ENCODE results near the gene GORASP1. TPM values are rescaled to one million over a fixed set of nuclear protein-coding genes. Genes with fewer than 3 reads are reported as not detected.
A peak's percentile ranks its signal among the peaks of the same experiment; 100 is the strongest.

The GORASP1 gene
- total RNA-seq, 4 donors from 2014 or later: 48.5 to 82.5 (median 76.8) TPM

GRCh38 chr3:39103791-39104552 is 3.5 kb downstream of the GORASP1 start:
- Histone ChIP-seq H3K27me3 (no peaks in the 10 kb centered on the region), H3K9me3 (no peaks in the 10 kb centered on the region), H3K27ac (peak overlapping the region in 3 of 4 donors; percentile 14 to 96 (median 32)), H3K4me3 (no peak overlapping the region), H3K36me3 (peaks cover 0 to 30% of the 10 kb centered on the region in 2 donors), H3K4me1 (peaks cover 0 to 69% (median 26%) of the 10 kb centered on the region in 3 donors)
- WGBS, 2 donors (ENCODE audit: low coverage in 1 of 2): 57% methylated on average over 1 of the region's 6 CpGs; no CpG with 5 or more reads in 1 of the 2 donors
- TF ChIP-seq, protein P1, sequence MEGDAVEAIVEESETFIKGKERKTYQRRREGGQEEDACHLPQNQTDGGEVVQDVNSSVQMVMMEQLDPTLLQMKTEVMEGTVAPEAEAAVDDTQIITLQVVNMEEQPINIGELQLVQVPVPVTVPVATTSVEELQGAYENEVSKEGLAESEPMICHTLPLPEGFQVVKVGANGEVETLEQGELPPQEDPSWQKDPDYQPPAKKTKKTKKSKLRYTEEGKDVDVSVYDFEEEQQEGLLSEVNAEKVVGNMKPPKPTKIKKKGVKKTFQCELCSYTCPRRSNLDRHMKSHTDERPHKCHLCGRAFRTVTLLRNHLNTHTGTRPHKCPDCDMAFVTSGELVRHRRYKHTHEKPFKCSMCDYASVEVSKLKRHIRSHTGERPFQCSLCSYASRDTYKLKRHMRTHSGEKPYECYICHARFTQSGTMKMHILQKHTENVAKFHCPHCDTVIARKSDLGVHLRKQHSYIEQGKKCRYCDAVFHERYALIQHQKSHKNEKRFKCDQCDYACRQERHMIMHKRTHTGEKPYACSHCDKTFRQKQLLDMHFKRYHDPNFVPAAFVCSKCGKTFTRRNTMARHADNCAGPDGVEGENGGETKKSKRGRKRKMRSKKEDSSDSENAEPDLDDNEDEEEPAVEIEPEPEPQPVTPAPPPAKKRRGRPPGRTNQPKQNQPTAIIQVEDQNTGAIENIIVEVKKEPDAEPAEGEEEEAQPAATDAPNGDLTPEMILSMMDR (IDR thresholded peaks at IDR 0.05): no peak
- TF ChIP-seq POLR2A (IDR thresholded peaks at IDR 0.05) (no peak), EP300 (IDR thresholded peaks at IDR 0.05) (no peak), POLR2AphosphoS5 (IDR thresholded peaks at IDR 0.05) (no peak)
- no peak for ATAC-seq

DNA sequence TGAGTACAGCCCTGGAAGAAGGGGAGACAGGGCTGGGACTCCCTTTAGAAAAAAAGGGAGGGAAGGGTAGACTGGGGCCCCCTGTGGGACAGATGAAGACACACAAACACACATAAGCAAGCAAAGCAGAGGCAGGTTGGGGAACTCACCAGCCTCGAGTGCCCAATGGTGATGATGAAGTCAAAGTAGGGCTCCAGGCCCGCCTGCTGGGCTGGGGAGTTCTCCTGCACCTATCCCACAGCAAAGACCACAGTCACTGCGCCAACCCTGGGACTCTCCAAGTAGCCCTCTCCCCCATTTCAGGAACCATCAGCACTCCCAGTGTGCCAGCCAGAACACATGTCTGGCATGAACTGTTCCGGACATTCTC is 4.1 kb downstream of the GORASP1 start:
- TF ChIP-seq POLR2A (IDR thresholded peaks at IDR 0.05) (no peak), EP300 (IDR thresholded peaks at IDR 0.05) (no peak), POLR2AphosphoS5 (IDR thresholded peaks at IDR 0.05) (no peak)
- TF ChIP-seq, protein P1 (IDR thresholded peaks at IDR 0.05): no peak
- no peak for ATAC-seq
- H3K36me3 ChIP-seq: peaks cover 0 to 37% of the 10 kb centered on the region in 2 donors
- WGBS, 2 donors (ENCODE audit: low coverage in 1 of 2): 81% methylated on average over 3 of the region's 4 CpGs; no CpG with 5 or more reads in 1 of the 2 donors
- no peaks in the 10 kb centered on the region for H3K9me3 ChIP-seq
- H3K4me1 ChIP-seq: peaks cover 0 to 63% (median 24%) of the 10 kb centered on the region in 3 donors
- no peak overlapping the region for H3K4me3 ChIP-seq
- no peaks in the 10 kb centered on the region for H3K27me3 ChIP-seq
- peak overlapping the region in 2 of 4 donors; percentile 14 to 96 for H3K27ac ChIP-seq

- Histone ChIP-seq H3K27me3 (no peaks in the 10 kb centered on the region), H3K27ac (peak overlapping the region in 2 of 4 donors; percentile 14 to 96)
- 94% methylated on average over 3 of the region's 8 CpGs; no CpG with 5 or more reads in 1 of the 2 donors for WGBS, 2 donors (ENCODE audit: low coverage in 1 of 2)
Measured at GRCh38 chr3:39102504-39103323, 4.7 kb downstream of the GORASP1 start.

DNA sequence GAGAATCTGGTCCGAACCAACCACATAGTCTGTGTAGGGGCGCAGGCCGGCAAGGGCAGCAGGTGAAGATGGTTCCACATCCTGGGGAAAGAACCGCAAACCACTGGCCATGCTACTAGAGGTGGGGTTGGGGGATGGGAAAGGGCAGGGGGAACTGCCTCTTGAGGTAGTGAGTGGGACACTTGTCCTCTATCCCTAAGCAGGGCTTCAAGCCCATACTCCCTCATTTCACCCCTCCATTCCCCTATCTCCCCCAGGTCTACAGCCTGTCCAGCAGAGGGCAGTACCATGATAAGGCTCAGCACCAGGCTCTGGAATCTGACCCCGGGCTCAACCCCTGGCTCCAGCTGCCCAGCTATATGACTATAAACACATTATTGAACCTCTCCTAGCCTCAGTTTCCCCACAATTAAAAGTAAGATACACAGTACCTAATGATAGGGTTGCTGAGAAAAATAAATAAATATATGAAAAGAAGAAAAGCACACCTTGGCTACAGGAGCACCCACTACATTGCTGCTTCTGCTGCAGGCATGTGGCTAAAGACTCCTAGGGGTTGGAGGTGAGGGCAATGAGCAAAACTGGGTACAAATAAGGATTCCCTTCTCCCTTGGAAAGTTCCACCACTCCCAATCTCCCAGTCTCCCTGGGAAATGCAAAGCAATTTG is 6.3 kb downstream of the GORASP1 start:
- H3K4me1 ChIP-seq: peaks cover 0 to 61% (median 19%) of the 10 kb centered on the region in 3 donors
- H3K36me3 ChIP-seq: peaks cover 0 to 58% of the 10 kb centered on the region in 2 donors
- no peak for TF ChIP-seq POLR2AphosphoS5 (IDR thresholded peaks at IDR 0.05)
- TF ChIP-seq, protein P1 (IDR thresholded peaks at IDR 0.05): peak in 3 of 4 experiments; percentile 22 to 67 (median 29)
- ATAC-seq: no peak
- WGBS, 2 donors (ENCODE audit: low coverage in 1 of 2): 70% methylated on average over 1 of the region's 5 CpGs; no CpG with 5 or more reads in 1 of the 2 donors
- no peaks in the 10 kb centered on the region for H3K27me3 ChIP-seq
- H3K27ac ChIP-seq: peak overlapping the region in 1 of 4 donors; percentile 14
- H3K4me3 ChIP-seq: no peak overlapping the region
- no peaks in the 10 kb centered on the region for H3K9me3 ChIP-seq

More at GRCh38 chr3:39102504-39103323, 4.7 kb downstream of the GORASP1 start:
- Histone ChIP-seq H3K4me3 (no peak overlapping the region), H3K4me1 (peaks cover 0 to 57% (median 19%) of the 10 kb centered on the region in 3 donors), H3K9me3 (no peaks in the 10 kb centered on the region), H3K36me3 (peaks cover 0 to 43% of the 10 kb centered on the region in 2 donors)
- no peak for TF ChIP-seq POLR2AphosphoS5 (IDR thresholded peaks at IDR 0.05)
- TF ChIP-seq EP300 (IDR thresholded peaks at IDR 0.05): no peak
- TF ChIP-seq POLR2A (IDR thresholded peaks at IDR 0.05): no peak
- TF ChIP-seq, protein P1 (IDR thresholded peaks at IDR 0.05): no peak
- ATAC-seq: no peak
